Skeletal muscle cell (primary cell): ENCODE measurements around the gene LARGE1.
"Not testable (repeated sequence)": the region's sequence is repeated elsewhere in the genome, so short reads cannot be mapped to it uniquely, and the experiment has no call there.

Experiments used
- DNase-seq: peaks from one replicate; pipeline ENCODE4 v3.0.0-alpha.2; 2010; ENCODE audit warnings: low read depth
- H3K4me3 ChIP-seq: 2 replicates; pipeline ENCODE4 v1.5.1; 2011; ENCODE audit warnings: low read depth, mild to moderate bottlenecking, control low read depth, low read length, moderate library complexity

Gene LARGE1

DNA sequence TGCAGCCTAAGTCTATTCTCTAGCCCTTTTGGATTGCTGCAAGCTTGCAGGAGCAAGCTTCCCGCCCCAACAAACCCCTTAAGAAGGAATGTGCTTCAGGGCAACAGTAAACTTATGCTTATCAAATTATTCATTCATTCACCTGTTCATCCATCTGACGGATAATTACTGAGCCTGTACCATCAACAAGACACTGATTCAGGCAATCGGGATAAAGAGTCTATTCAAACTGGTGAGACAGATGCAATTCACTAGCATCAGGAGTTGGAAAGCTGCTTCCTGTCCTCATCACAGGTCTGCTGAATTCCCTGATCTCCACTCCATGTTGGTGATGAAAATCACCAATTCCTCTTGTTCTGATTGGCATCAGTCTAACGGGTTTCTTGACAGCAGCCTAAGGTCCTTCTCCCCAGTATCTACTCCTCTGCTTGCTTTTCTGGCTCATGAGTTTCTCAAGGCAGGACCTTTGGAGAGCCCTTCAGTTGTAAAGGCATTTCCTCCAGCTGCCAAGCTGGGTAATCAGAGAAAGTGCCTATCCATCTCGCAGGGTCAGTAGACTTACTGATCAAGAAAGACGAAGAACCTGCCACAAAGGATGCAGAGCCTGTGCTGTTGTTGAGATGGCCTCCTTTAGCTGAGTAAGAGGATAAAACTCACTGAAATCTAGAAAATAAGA lies 433.1 kb downstream of the LARGE1 start:
- H3K4me3 ChIP-seq: no peak overlapping the region
- DNase-seq: no peak

DNA sequence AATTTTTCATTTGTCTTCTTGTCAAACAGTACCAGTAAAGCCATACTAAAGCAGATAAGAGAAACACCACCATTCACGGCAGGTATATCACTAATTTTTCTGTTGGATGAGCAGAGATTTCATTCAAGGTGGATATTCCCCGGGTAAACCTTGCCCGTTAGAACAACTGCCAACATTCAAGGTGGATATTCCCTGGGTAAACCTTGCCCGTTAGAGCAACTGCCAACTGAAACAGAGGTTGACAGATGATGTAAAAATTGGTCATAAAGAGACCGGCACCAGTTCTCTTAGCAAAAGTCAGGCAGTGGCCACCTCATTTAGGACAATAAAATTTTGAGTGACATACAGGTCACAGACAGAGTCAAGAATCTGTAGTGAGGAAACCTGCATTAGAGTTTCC lies 438.7 kb downstream of the LARGE1 start:
- H3K4me3 ChIP-seq: no peak overlapping the region
- no peak for DNase-seq

DNA sequence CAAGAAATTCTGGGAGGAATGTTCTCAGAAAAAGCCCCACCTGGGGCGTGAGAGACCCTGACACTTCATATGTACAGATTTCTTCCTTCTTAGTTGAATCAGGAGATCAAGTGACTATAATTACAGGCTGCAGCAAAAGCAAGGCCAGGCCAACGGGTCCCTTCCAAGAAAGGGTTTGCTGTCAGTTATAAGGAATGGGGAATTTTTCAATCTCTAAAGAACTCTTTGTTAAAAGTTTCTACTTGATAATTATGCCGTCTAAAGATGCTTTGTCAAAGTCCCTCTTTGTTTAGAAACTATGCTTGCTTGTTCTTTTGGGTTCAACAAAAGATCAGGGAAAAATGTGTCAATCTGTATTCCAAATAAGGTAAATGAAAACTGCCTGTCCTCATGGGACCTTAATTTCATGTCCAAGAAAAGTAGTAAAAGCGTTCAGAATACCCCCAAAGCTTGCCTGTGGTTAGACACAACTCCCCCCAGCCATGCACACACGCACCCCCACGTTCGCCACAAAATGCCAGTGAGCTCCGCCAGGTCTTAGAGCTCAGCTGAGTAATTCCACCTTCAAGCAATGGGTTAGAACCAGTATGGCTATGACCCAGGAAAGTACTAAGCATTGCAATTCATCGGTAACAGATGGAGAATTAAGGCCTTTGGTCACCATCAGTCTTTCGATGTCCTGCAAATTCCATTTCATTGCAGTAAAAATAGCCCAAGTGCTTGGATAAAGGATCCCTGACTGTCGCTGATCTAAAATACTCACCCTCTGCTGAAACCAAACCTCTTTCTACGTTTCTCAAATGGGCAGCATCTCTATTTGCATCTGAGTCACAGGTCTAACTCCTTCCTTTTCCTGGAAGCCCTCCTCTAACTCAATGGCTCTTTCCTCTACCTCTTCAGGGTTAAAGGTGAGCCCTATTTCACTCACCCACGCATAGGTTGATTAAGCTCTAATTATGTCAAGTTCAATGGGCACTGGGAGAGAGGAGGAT lies 442.9 kb downstream of the LARGE1 start:
- H3K4me3 ChIP-seq: no peak overlapping the region
- DNase-seq: no peak

DNA sequence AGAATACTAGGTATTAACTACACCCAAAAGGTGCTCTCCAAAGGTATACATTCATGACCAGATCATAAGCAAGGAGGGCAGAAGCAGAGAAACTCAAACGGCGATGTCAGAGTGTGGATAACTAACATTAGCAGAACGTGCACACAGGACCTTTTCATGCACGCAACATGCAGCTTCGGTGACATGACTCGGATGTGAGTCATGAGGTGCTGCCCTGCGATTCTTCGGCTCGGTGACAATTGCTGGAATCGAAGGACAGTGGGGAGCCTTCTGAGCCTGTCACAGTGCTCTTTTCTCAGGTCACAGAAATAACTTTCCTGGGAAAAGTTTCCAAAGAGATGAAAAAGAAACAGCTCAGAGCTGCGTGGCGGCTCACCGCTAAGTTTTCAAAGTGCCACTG lies 443.6 kb downstream of the LARGE1 start:
- DNase-seq: no peak
- H3K4me3 ChIP-seq: no peak overlapping the region

DNA sequence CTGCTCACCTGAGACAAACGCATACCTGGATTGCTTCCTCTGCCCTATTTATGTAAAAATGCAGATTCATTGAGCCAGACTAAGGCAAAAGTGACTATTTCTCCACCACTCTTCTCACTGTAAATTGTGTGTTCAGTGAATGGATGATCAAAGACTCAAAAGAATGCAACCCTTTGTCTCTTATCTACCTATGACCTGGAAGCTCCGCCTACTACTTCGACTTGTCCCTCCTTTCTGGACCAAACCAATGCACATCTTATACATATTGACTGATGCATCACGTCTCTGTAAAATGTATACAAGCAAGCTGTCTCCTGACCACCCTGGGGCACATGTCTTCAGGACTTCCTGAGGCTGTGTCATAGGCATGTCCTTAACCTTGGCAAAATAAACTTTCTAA lies 444.1 kb downstream of the LARGE1 start:
- no peak for DNase-seq
- H3K4me3 ChIP-seq: no peak overlapping the region

DNA sequence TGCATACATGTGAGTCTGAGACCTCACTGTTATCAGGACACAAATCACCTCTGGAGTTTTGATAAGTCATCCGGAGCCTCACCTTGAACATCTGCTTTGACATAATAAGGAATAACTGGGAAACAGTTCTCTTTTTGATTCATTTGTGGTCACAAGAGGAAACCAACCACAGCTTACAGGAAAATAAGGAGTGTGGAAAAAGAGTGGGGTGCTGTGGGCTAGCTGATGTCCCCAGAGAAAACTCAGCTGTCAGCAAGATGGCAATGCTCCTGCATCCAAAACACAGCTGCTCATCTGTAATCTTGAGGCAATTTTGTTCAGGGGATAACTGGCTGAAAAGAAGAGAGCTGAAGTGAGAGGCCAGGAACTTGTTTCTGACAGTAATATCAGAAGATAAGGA lies 445.7 kb downstream of the LARGE1 start:
- H3K4me3 ChIP-seq: no peak overlapping the region
- no peak for DNase-seq

DNA sequence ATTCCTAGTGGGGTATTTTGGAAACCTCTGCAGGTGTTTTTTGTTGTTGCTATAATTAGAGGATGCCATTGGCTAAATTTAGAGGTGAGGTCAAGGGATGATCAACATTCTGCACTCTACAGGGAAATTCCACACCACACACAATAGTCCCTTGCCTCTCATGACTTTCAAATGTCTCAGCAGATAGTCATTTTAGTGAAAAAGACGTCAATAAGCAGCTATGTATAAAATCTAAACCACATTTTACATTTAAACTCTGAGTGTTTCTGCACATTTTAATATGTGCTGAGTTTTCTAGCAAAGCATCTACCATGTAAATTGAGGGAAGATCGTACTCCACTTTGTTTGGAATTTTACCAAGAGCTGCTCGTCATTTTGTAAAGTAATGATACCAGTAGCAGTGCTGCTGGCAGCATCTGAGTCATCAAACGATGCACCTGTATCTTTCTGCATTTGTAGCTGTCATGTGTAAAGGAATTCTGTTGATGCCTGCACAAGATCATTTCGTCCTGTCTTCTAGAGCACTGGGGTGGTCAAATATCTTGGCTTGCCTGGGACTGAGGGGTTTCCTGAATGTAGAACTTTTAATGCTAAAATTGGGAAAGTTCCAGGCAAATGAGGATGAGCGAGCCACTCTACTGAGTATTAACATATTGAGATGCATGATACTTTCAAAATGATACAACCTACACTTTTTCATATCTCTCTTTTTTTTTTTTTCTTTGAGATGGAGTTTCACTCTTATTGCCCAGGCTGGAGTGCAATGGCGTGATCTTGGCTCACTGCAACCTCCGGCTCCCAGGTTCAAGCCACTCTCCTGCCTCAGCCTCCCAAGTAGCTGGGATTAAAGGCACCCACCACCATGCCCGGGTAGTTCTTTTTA lies 447.6 kb downstream of the LARGE1 start:
- H3K4me3 ChIP-seq: no peak overlapping the region
- DNase-seq: no peak

DNA sequence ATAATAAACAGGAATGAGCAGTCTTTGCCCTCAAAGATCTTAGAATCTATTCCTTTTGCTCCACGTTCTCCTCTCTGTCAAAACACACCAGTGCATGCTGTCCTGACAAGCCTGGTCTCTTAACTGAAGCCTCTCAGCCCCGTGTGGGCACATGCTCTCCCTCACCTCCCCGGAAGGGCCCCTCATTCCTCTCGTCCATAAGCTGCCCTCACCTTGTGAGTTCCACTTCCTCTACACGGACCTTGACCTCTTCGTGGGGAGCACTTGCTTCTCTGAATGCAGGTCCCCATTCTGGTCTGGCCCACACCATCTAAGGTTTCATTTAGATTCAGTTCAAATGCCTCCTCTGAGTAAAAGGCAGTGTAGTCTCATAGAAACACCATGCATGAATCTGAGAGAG lies 449.8 kb downstream of the LARGE1 start:
- no peak for DNase-seq
- no peak overlapping the region for H3K4me3 ChIP-seq

DNA sequence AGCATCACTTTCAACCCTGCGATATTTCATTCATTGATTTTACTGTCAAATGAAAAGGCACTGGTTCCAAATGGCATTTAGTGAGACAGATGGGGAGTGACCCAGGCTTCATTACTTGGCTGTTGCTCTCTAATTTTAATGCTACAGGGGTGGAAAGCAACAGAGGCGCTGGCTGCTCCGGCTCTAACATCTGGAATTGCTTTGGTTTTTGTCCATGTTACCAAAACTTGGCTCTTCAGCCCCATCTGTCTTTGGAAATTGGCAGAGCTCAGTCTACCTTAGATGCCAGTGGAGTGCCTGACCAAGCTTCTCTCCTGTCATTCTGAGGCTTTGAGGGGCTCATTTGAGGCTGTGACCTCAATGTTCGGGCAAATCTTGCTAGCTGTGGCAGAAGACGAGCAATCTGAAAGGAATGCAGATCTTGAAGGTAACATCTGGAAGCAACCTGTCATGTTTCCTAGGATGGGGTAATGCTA lies 452.6 kb downstream of the LARGE1 start:
- H3K4me3 ChIP-seq: no peak overlapping the region
- DNase-seq: no peak

DNA sequence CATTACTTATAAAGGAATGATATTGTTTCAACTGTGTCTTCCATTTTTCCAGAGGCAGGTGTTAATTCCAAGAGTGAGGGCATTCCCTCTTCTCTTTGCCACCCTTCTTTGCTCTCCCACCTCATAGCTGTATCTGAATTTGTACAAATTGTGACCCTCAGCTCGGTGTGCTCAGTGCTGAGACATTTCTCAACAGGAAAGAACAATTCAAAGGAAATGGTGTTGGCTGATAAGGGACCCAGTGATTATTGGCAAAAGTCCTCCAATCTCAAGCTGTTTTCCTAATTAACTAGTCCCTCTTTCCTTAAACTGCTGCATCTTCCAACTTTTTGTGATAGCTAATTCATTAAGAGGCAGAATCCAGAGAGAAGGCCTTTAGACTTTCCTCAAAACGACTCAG lies 453.2 kb downstream of the LARGE1 start:
- DNase-seq: no peak

DNA sequence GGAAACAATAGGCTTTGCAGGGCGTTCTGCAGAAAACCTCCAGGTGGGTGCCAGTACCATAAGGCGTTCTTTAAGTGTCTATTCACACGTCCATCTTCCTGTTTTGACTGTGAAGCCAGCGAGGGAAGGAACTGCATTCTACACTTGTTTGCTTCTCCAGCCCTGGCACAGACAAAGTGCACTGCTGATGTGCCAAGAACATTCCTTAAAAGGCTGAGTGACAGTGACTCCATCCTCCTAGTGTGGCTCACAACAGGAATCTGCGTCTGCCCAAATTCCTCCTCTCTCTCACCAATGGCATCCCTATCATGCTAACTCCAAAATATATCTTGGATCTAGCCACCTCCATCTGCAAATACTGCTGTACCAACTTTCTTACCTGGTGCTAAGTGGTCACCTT lies 454.7 kb downstream of the LARGE1 start:
- DNase-seq: no peak

More for the DNA sequence above, 453.2 kb downstream of the LARGE1 start:
- no peak overlapping the region for H3K4me3 ChIP-seq

DNA sequence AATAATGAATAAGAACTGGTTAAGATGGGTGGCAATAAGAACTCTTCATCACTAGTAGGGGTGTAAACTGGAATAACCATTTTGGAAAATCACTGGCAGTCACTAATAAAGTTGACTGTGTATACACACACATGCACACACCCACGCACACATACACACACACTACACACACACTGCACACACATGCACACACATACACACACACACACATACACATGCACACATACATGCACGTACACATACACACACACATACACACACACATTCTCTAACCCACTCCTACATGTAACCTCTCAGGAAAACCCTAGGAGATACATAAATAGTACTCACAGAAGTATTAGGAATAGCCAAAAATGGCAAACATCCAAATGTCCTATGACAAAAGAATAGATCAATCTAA lies 455.6 kb downstream of the LARGE1 start:
- no peak for DNase-seq

More for the DNA sequence above, 454.7 kb downstream of the LARGE1 start:
- no peak overlapping the region for H3K4me3 ChIP-seq

DNA sequence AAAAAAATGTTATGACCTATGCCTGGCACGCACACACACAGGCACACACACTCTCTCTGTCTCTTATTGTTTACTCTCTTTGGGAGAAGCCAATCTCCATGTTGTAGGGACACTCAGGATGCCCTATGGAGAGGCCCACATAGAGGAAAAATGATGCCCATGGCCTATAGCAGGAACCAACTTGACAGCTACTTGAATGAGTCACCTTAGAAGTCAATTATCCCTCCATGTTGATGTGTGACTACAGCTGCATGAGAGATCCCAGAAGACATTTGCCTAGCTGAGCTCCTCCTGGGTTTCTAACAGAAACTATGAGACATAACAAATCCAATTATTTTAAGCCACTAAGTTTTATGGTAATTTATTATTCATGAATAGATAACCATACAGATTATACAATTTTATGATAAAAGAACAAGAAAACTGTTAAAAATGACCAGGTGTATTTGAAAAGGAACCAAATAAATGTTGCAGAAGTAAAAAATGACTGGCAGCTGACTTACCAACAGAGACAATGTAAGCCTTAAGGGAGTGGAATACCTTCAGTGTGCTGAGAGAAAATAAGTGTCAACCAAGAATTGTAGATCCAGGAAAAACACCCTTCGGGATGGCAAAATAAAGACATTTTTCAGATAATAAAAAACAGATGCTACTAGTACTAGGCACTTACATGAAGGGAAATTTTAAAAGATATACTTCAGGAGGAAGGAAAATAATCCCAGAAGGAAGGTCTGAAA lies 458.4 kb downstream of the LARGE1 start:
- no peak overlapping the region for H3K4me3 ChIP-seq
- no peak for DNase-seq

More for the DNA sequence above, 455.6 kb downstream of the LARGE1 start:
- no peak overlapping the region for H3K4me3 ChIP-seq

DNA sequence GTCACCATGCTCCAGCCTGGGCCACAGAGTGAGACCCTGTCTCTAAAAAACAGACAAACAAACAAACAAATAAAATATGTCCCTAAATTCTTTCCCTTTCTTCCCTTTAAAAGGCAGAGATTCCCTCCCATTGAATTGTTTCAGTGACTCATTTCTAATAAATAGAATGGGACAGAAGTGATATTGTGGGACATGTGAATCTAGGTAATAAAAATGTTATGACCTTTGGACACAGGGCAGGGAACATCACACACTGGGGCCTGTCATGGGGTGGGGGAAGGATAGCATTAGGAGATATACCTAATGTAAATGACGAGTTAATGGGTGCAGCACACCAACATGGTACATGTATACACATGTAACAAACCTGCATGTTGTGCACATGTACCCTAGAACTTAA lies 459.0 kb downstream of the LARGE1 start:
- not testable (repeated sequence) for H3K4me3 ChIP-seq, DNase-seq

DNA sequence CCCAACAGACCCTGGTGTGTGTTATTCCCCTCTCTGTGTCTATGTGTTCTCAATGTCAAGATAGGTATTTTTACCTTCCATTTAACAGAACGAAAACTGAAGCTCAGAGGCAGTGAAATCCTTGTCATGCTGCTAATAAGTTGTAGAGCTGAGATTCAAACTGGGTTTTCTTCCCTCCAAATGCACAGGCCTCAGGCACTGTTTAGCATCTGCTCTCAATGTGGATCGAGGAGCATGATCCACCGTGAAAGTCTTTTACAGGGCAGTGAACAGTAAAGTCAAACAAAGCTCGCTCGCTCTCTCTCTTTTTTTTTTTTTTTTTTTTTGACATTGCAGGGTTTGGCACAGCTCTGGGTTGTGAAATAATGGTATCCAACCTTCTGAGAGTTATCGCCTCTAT lies 461.1 kb downstream of the LARGE1 start:
- no peak for DNase-seq

DNA sequence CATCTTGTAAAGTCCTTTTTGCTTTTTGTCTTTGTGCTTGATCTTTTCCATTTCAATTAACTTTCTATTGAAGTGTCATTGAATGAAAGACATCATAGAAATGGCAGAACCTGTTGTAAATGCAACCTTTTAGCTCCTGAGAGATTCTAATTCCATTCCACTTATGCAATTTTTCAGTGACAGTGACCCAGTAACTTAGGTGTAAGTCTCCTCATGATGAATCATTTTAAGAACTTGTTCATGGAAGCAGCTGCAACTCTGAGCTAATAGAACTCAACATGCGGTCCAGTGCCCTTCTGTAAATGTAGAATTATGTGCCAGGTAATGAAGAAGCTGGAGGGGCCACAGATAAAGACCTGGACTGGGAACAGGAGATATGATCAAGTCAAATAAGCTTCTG lies 463.8 kb downstream of the LARGE1 start:
- no peak overlapping the region for H3K4me3 ChIP-seq
- no peak for DNase-seq

More for the DNA sequence above, 461.1 kb downstream of the LARGE1 start:
- H3K4me3 ChIP-seq: no peak overlapping the region

DNA sequence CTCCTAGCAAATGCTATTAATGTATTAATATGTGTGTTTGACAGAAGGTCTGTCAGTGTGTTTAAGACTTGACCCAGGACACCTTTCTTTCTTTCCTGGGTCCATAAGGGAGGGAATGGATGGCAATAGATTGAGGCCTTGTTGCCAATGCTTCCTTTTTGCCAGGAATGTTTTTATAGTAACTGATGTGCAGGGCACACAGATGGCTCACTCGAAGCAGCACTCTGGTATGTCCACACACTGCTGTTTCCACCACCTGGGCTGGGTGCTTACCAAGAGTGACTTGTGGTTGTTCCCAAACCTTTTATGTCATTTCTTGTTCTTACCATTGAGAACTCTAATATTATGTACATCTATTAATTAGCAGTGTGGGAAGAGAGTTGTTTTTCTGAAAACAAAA lies 465.2 kb downstream of the LARGE1 start:
- DNase-seq: no peak
- H3K4me3 ChIP-seq: no peak overlapping the region

DNA sequence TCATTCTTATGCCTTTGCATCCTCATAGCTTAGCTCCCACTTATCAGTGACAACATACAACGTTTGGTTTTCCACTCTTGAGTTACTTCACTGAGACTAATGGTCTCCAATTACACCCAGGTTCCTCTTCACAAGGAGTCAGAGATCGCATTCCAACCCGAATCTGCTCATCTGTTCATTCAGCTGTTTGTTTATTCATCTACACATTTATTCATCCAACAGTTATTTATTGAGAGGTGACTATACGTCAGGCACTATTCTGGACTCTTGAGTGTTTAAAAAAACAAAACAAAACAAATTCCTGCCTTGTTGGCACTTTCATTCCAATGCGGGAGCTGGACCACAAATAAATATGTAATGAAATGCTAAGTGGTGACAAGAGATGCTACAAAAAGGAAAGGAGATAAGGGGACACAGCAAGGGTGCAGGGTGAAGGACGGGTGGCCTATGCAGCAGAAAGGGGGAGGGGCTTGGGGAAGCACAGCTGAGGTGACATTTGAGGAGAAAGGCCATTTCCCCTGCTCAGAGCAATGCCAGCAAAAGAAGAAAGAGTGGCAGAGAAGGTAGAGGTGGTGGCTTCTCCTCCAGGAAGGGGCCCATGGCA lies 468.3 kb downstream of the LARGE1 start:
- no peak for DNase-seq
- H3K4me3 ChIP-seq: no peak overlapping the region

DNA sequence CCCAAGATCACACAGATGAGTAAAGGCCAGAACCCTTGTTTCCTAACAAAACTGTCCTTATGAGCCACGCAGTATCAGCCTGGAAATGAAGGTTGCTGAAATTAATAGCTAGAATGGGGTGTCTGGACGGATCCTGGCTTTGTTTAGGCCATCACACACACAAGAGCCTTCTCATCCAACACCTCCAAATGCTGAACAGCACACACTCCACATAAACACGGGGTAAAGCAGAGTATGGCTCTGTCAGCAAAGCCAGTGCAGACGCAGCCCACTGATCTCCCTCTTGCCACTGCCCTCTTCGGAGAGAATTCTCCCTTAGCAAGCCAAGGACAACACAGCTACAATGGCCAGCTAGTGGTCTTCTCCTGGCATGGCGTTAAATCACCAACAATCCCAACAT lies 469.5 kb downstream of the LARGE1 start:
- H3K4me3 ChIP-seq: no peak overlapping the region
- no peak for DNase-seq
